ENCODE measurements around the gene RBM19. TPM values are rescaled to one million over a fixed set of nuclear protein-coding genes. Genes with fewer than 3 reads are reported as not detected.

RBM19 gene
- total RNA-seq, 2 donors from 2014 or later = 15.3 to 15.6 TPM

- Histone ChIP-seq H3K4me3 (no peak overlapping the region), H3K4me1 (no peaks in the 10 kb centered on the region), H3K9me3 (no peaks in the 10 kb centered on the region), H3K27ac (no peak overlapping the region), H3K36me3 (no peaks in the 10 kb centered on the region), H3K27me3 (no peaks in the 10 kb centered on the region)
- no peak for TF ChIP-seq CTCF (IDR thresholded peaks at IDR 0.05)
- no peak for DNase-seq (ENCODE audit: low spot score)
Observed at GRCh38 chr12:113795445-113795844, 170.7 kb downstream of the RBM19 start.

GRCh38 chr12:113794774-113795173, 171.4 kb downstream of the RBM19 start:
- no peak overlapping the region for H3K4me3 ChIP-seq
- no peaks in the 10 kb centered on the region for H3K27me3 ChIP-seq
- DNase-seq (ENCODE audit: low spot score) = no peak
- H3K36me3 ChIP-seq = no peaks in the 10 kb centered on the region
- H3K27ac ChIP-seq = no peak overlapping the region
- no peaks in the 10 kb centered on the region for H3K9me3 ChIP-seq
- no peaks in the 10 kb centered on the region for H3K4me1 ChIP-seq
- TF ChIP-seq CTCF (IDR thresholded peaks at IDR 0.05) = no peak

- no peak for TF ChIP-seq CTCF (IDR thresholded peaks at IDR 0.05)
- Histone ChIP-seq H3K36me3 (no peaks in the 10 kb centered on the region), H3K4me3 (no peak overlapping the region), H3K27ac (no peak overlapping the region), H3K9me3 (no peaks in the 10 kb centered on the region), H3K27me3 (no peaks in the 10 kb centered on the region), H3K4me1 (no peaks in the 10 kb centered on the region)
- DNase-seq (ENCODE audit: low spot score) = no peak
Observed at GRCh38 chr12:113793250-113793649, 172.9 kb downstream of the RBM19 start.

- Histone ChIP-seq H3K27me3 (no peaks in the 10 kb centered on the region), H3K4me1 (no peaks in the 10 kb centered on the region), H3K36me3 (no peaks in the 10 kb centered on the region), H3K9me3 (no peaks in the 10 kb centered on the region), H3K4me3 (no peak overlapping the region), H3K27ac (no peak overlapping the region)
- DNase-seq (ENCODE audit: low spot score) = no peak
- TF ChIP-seq CTCF (IDR thresholded peaks at IDR 0.05) = no peak
Observed at GRCh38 chr12:113792450-113792849, 173.7 kb downstream of the RBM19 start.

GRCh38 chr12:113788020-113788856, 177.9 kb downstream of the RBM19 start:
- no peaks in the 10 kb centered on the region for H3K4me1 ChIP-seq
- no peak for TF ChIP-seq CTCF (IDR thresholded peaks at IDR 0.05)
- no peaks in the 10 kb centered on the region for H3K36me3 ChIP-seq
- H3K27me3 ChIP-seq = no peaks in the 10 kb centered on the region
- H3K27ac ChIP-seq = no peak overlapping the region
- DNase-seq (ENCODE audit: low spot score) = no peak
- H3K4me3 ChIP-seq = no peak overlapping the region
- H3K9me3 ChIP-seq = no peaks in the 10 kb centered on the region

GRCh38 chr12:113786107-113786506, 180.0 kb downstream of the RBM19 start:
- Histone ChIP-seq H3K36me3 (no peaks in the 10 kb centered on the region), H3K4me3 (no peak overlapping the region), H3K27me3 (peaks cover 0 to 2% of the 10 kb centered on the region in 2 donors), H3K9me3 (no peaks in the 10 kb centered on the region), H3K4me1 (no peaks in the 10 kb centered on the region), H3K27ac (no peak overlapping the region)
- no peak for TF ChIP-seq CTCF (IDR thresholded peaks at IDR 0.05)
- no peak for DNase-seq (ENCODE audit: low spot score)

Measured in right atrium auricular region (tissue), 2 donors.